HG03521 (cell line): ENCODE measurements around the gene PLAU.
"Not testable (repeated sequence)": the region's sequence is repeated elsewhere in the genome, so short reads cannot be mapped to it uniquely, and the experiment has no call there.

Experiments used
- ATAC-seq: cut with Tn5 transposase; IDR thresholded peaks from one replicate; pipeline ENCODE4 v1.9.1; 2021; ENCODE audit warnings: mild to moderate bottlenecking, moderate library complexity; ENCODE audit not compliant: unreplicated experiment

Gene PLAU

GRCh38 chr10:73895381-73895780, 15.6 kb upstream of the PLAU start:
- not testable (repeated sequence) for ATAC-seq

- no peak for ATAC-seq
These were observed 13.2 kb upstream of the PLAU start for GRCh38 chr10:73897693-73898092.

GRCh38 chr10:73898730-73899410, 12.1 kb upstream of the PLAU start:
- ATAC-seq, result no peak

DNA sequence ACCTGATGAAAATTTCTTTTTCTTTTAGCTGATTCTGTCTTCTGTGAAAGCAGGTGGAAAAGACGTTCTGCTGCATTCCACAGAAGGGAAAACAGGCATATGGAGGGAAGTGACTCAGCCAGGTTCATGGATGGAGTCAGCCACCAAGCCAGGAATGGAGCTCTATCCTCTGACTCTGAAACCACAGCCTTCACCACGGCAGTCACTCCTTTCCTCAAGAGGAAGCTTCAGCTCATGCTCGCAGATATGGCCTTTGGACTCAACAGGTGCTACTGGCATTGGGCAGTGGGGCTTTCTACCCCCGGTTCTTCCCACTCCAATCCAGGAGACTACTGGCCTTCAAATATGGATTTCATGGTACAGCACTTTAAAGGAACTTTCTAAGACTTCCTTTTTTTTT, 11.5 kb upstream of the PLAU start:
- ATAC-seq, result no peak

GRCh38 chr10:73900064-73900463, 10.9 kb upstream of the PLAU start:
- no peak for ATAC-seq

GRCh38 chr10:73901261-73901660, 9.7 kb upstream of the PLAU start:
- no peak for ATAC-seq

DNA sequence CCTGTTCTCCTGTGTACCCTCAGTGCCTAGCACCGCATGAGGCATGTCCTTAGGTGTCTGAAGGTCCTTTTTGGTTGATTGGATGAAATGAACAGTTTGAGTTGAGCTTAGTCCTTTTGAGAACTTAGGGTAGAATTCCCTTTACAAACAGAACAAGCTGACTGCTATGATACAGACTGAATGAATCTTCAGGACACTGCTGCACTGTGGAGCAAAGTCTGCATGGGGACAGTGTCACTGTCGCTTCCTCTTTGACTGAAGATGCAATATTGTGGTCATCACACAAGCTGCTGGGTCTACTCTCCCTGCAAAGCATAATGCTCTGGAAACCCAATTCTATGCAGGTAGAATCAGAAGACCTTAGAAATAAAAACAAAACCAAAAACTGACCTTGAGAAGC, 8.6 kb upstream of the PLAU start:
- no peak for ATAC-seq

DNA sequence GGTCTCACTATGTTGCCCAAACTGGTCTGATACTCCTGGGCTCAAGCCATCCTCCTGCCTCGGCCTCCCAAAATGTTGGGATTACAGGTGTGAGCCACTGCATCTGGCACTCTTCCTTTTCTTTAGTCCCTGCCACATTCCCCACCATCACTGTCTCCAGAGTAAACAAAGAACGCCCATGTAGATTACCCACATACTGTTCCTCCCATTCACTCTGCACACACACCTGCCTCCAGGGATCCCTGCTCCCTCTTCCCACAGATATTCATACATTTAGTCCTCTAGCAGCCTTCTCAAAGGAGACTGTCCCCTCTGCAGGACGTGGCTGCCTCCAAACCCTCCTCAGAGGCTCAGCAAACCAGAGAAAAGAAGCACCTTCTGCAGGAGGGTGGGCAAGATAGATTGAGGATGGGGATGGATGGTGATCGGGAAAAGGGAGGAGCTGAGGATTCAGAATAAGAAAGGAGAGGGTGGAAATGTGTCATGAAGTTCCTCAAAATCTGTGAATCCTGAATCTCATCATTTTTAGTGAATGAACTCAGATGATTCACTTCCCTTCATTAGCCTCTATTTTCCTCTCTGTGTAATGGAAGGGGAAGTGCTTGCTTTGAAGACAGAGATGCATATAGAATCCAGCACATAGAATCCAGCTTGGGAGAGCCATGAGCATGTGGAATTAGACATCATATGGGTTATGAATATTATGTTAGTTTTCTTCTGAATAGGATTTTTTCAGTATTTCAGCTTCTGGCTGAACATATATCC, 5.5 kb upstream of the PLAU start:
- no peak for ATAC-seq

- no peak for ATAC-seq
These were observed 4.1 kb upstream of the PLAU start for GRCh38 chr10:73906524-73907447.

DNA sequence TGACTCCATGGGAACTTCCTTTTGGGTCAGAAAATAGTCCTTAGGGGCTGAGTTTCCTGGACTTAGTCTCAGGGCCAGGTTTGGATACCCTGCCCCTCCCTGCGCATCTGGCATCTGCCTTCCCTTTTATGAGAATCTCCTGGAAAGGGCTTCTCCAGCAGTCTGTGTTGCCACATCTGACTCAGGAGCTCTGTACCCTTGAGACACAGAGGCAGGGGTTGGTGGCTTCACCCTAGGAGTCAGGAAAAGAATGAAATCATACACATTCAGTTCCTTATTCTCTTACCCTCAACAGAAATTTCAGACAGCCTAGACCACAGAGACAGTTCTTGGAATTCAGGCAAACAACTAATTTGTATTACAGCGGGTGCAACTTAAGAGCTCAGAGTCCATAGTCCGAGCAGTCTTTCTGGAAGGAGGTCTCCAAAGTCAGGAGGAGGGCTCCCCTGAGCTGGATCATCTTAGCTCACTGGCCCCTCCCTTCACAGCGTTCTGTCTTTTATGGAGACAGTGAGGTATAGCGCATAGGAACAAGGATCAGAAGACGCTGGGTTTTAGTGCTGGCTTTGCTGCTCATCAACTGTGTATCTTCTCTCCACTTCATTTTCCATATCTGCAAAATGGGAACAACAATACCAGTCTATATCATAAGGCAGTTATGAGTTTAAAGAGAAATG, 3.0 kb upstream of the PLAU start:
- ATAC-seq, result no peak

GRCh38 chr10:73908853-73909539, 1.9 kb upstream of the PLAU start:
- no peak for ATAC-seq

- no peak for ATAC-seq
These were observed 1.3 kb upstream of the PLAU start for GRCh38 chr10:73909540-73910115.

DNA sequence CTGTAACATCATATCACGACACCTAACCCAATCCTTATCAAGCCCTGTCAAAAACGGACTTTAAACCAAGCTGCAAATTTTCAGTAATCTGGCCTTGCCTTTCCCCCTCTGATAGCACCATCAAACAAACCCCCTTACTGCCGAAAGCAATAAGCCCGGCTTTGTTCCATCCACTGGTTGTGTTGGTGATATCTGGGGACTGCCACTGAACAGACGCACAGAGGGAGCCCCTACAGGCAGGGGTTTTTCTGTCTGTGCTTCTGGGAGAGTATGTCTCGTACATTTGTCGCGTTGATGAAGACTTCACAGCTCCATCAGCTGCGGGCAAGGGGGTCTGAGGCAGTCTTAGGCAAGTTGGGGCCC, 550 bp upstream of the PLAU start:
- no peak for ATAC-seq

- no peak for ATAC-seq
These were observed 647 bp downstream of the PLAU start for GRCh38 chr10:73911553-73912004.

DNA sequence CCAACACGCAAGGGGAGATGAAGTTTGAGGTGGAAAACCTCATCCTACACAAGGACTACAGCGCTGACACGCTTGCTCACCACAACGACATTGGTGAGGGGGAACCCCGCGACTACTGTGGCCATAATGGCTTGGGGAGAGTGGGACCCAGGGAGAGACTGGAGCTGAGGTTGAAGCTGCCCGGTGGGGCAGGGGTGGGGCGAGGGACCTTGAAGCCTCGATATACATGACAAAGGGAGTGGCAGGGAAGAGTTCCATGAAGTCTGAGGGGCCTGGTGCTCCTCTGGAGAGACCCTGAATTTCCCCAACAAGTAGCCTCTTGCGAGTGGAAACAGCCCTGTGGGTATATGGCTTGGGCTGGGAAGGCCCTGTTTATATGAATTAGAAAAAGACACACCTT, 3.1 kb downstream of the PLAU start:
- ATAC-seq, result no peak

GRCh38 chr10:73915206-73915851, 4.4 kb downstream of the PLAU start:
- ATAC-seq, result no peak

- no peak for ATAC-seq
These were observed 6.0 kb downstream of the PLAU start for GRCh38 chr10:73916761-73917470.

- no peak for ATAC-seq
These were observed 6.8 kb downstream of the PLAU start for GRCh38 chr10:73917566-73918305.
